IMR-90 (cell line): ENCODE measurements around the gene UBE3B. TPM values are rescaled to one million over a fixed set of nuclear protein-coding genes. Genes with fewer than 3 reads are reported as not detected.

Experiments used
- ATAC-seq: fragments of 200-7000 bp; cut with Tn5 transposase; 2 replicates; pipeline ENCODE4 v1.9.1; 2020; ENCODE audit warnings: low read depth, mild to moderate bottlenecking, moderate library complexity
- BruUV-seq: library from RNA; stranded (reverse); fragments of 400-500 nt; replicated peaks from 2 replicates; lab custom pipeline; 2021; lab: Mats Ljungman, UMichigan
- CTCF ChIA-PET: fragments of 300-600 bp; formaldehyde crosslinking; extraction: SDS; loops from one replicate; lab custom pipeline; 2021; ENCODE audit warnings: antibody characterized with exemption; lab: Yijun Ruan, JAX
- POLR2A ChIA-PET: fragments of 300-600 bp; sonication (Branson Sonifier 250); formaldehyde crosslinking; loops from one replicate; lab custom pipeline; 2022; ENCODE audit warnings: antibody characterized with exemption; ENCODE audit not compliant: unreplicated experiment; lab: Charles Lee
- DNase-seq: peaks from one replicate; pipeline ENCODE4 v3.0.0; 2013
- H2AFZ ChIP-seq: replicated peaks from 2 replicates; pipeline ENCODE3; 2013; ENCODE audit warnings: low read length, mild to moderate bottlenecking; ENCODE audit not compliant: poor library complexity
- H2AK5ac ChIP-seq: 2 replicates; pipeline ENCODE4 v1.6.1; 2013; ENCODE audit warnings: low read depth, low read length, inconsistent platforms
- H2AK9ac ChIP-seq: replicated peaks from 2 replicates; pipeline ENCODE3; 2013; ENCODE audit warnings: mild to moderate bottlenecking, low read depth, low read length, moderate library complexity; ENCODE audit not compliant: poor library complexity
- H2BK120ac ChIP-seq: 2 replicates; pipeline ENCODE4 v1.6.1; 2013; ENCODE audit warnings: low read depth, low read length, inconsistent platforms
- H2BK15ac ChIP-seq: 3 replicates; pipeline ENCODE4 v1.6.1; 2013; ENCODE audit warnings: low read depth, low read length, inconsistent platforms
- H2BK20ac ChIP-seq: 2 replicates; pipeline ENCODE4 v1.6.1; 2013; ENCODE audit warnings: low read depth, mild to moderate bottlenecking, inconsistent platforms, low read length, moderate library complexity
- H2BK5ac ChIP-seq: 2 replicates; pipeline ENCODE4 v1.6.1; 2013; ENCODE audit warnings: mild to moderate bottlenecking, low read depth, low read length, inconsistent platforms; ENCODE audit not compliant: poor library complexity, severe bottlenecking
- H3K14ac ChIP-seq: replicated peaks from 2 replicates; pipeline ENCODE4 v1.6.1; 2013; ENCODE audit warnings: low read depth, low read length, inconsistent platforms
- H3K18ac ChIP-seq: 2 replicates; pipeline ENCODE4 v1.6.1; 2013; ENCODE audit warnings: low read depth, low read length, control low read depth
- H3K23ac ChIP-seq: 2 replicates; pipeline ENCODE4 v1.6.1; 2013; ENCODE audit warnings: low read depth, low read length, inconsistent platforms
- H3K27ac ChIP-seq: 2 replicates; pipeline ENCODE4 v1.5.1; 2013; ENCODE audit warnings: mild to moderate bottlenecking, control low read depth, low read length; ENCODE audit not compliant: insufficient read depth
- H3K27me3 ChIP-seq: 2 replicates; pipeline ENCODE4 v1.6.1; 2013; ENCODE audit warnings: low read length; ENCODE audit not compliant: control insufficient read depth, insufficient read depth
- H3K36me3 ChIP-seq: 2 replicates; pipeline ENCODE4 v1.6.1; 2013; ENCODE audit warnings: low read length, mixed read lengths; ENCODE audit not compliant: control insufficient read depth, insufficient read depth
- H3K4ac ChIP-seq: 2 replicates; pipeline ENCODE4 v1.6.1; 2013; ENCODE audit warnings: low read depth, low read length, inconsistent platforms
- H3K4me1 ChIP-seq: 2 replicates; pipeline ENCODE4 v1.6.1; 2013; ENCODE audit warnings: low read length, mixed read lengths; ENCODE audit not compliant: control insufficient read depth, insufficient read depth
- H3K4me2 ChIP-seq: 2 replicates; pipeline ENCODE4 v1.6.1; 2013; ENCODE audit warnings: low read depth, mild to moderate bottlenecking, control low read depth, low read length, moderate library complexity
- H3K4me3 ChIP-seq: 2 replicates; pipeline ENCODE4 v1.5.1; 2013; ENCODE audit warnings: low read depth, mild to moderate bottlenecking, control low read depth, low read length, moderate library complexity; ENCODE audit not compliant: insufficient read depth
- H3K56ac ChIP-seq: 2 replicates; pipeline ENCODE4 v1.6.1; 2013; ENCODE audit warnings: low read length, inconsistent platforms; ENCODE audit not compliant: insufficient read depth; ENCODE audit errors: extremely low read depth
- H3K79me1 ChIP-seq, 2 experiments: 2 replicates each; pipeline ENCODE4 v1.6.1; 2013; ENCODE audit warnings: low read length in 2 of 2, inconsistent platforms in 1 of 2, low read depth in 1 of 2
- H3K9ac ChIP-seq: 2 replicates; pipeline ENCODE4 v1.6.1; 2013; ENCODE audit warnings: low read depth, low read length, control low read depth
- H3K9me1 ChIP-seq: 2 replicates; pipeline ENCODE4 v1.6.1; 2013; ENCODE audit warnings: low read length, inconsistent platforms; ENCODE audit not compliant: insufficient read depth
- H3K9me3 ChIP-seq: 2 replicates; pipeline ENCODE4 v1.6.1; 2013; ENCODE audit warnings: low read length; ENCODE audit not compliant: control insufficient read depth, insufficient read depth
- H4K20me1 ChIP-seq: 2 replicates; pipeline ENCODE4 v1.6.1; 2013; ENCODE audit warnings: low read length, inconsistent platforms; ENCODE audit not compliant: insufficient read depth
- H4K5ac ChIP-seq: 2 replicates; pipeline ENCODE4 v1.6.1; 2013; ENCODE audit warnings: mild to moderate bottlenecking, low read depth, low read length, control low read depth
- H4K8ac ChIP-seq, 2 experiments: 2 replicates each; pipeline ENCODE4 v1.6.1; 2013; ENCODE audit warnings: low read depth in 2 of 2, low read length in 2 of 2, control low read depth in 1 of 2, inconsistent platforms in 1 of 2
- H4K91ac ChIP-seq: 2 replicates; pipeline ENCODE4 v1.6.1; 2013; ENCODE audit warnings: low read depth, low read length, inconsistent platforms; ENCODE audit not compliant: insufficient read depth
- BHLHE40 ChIP-seq: fragments of 150-350 bp; IDR thresholded peaks from 2 replicates; pipeline ENCODE4 v1.6.1; 2016; ENCODE audit warnings: mild to moderate bottlenecking, low read depth, low read length
- CEBPB ChIP-seq: IDR thresholded peaks from 2 replicates; pipeline ENCODE4 v1.6.1; 2012; ENCODE audit warnings: low read depth, low read length, improper control_type of control experiment
- CHD1 ChIP-seq: IDR thresholded peaks from 2 replicates; pipeline ENCODE4 v1.6.1; 2012; ENCODE audit warnings: low read depth, low read length, improper control_type of control experiment
- ELK1 ChIP-seq: fragments of 150-350 bp; IDR thresholded peaks from 2 replicates; pipeline ENCODE4 v1.6.1; 2016; ENCODE audit warnings: low read depth, mild to moderate bottlenecking, low read length, moderate library complexity, borderline replicate concordance
- FOS ChIP-seq: fragments of 150-350 bp; IDR thresholded peaks from 2 replicates; pipeline ENCODE4 v1.6.1; 2016; ENCODE audit warnings: low read depth, low read length
- MAFK ChIP-seq: IDR thresholded peaks from 2 replicates; pipeline ENCODE4 v1.6.1; 2012; ENCODE audit warnings: low read depth, low read length, improper control_type of control experiment
- MXI1 ChIP-seq: IDR thresholded peaks from 2 replicates; pipeline ENCODE4 v1.6.1; 2012; ENCODE audit warnings: low read depth, mild to moderate bottlenecking, low read length, moderate library complexity, borderline replicate concordance
- NFE2L2 ChIP-seq: fragments of 150-350 bp; IDR thresholded peaks from 2 replicates; pipeline ENCODE4 v1.6.1; 2016; ENCODE audit warnings: low read depth, mild to moderate bottlenecking, low read length
- POLR2A ChIP-seq: IDR thresholded peaks from 2 replicates; pipeline ENCODE4 v1.6.1; 2012; ENCODE audit warnings: mild to moderate bottlenecking, low read depth, low read length
- RCOR1 ChIP-seq: IDR thresholded peaks from 2 replicates; pipeline ENCODE4 v1.6.1; 2012; ENCODE audit warnings: mild to moderate bottlenecking, low read length, improper control_type of control experiment; ENCODE audit not compliant: insufficient replicate concordance
- WGBS, 2 experiments: methylation state at CpG; one replicate each; pipeline versions ENCODE4 v1.1.5 to v1.1.7; 2013; ENCODE audit warnings: missing lambda C conversion rate in 2 of 2; ENCODE audit not compliant: insufficient read length in 1 of 2; ENCODE audit errors: extremely low coverage in 2 of 2; 5-methylcytosine and 5-hydroxymethylcytosine counted together
- dilution Hi-C: fragments of 300-500 bp; cut with HindIII; formaldehyde crosslinking; loops from one replicate; pipeline ENCODE4 v1.14.3; 2018; ENCODE audit warnings: low sequenced_read_pairs; ENCODE audit not compliant: unreplicated experiment
- in situ Hi-C: fragments of 300-500 bp; cut with MboI; formaldehyde crosslinking; loops from 3 replicates; pipeline ENCODE4 v1.14.3; 2019; ENCODE audit warnings: low sequenced_read_pairs, inconsistent platforms, mixed read lengths
- intact Hi-C: fragments of 100-400 bp; cut with micrococcal nuclease; formaldehyde crosslinking; loops from 2 replicates; pipeline ENCODE4 v1.10.0; 2022
- polyA plus RNA-seq, 3 experiments: library from polyadenylated mRNA; depleted of rRNA; stranded (reverse); fragments of >200 nt; gene quantifications; 2 replicates each; pipeline ENCODE4 v1.2.3, GENCODE V29; 2012; ENCODE audit warnings: low replicate concordance in 1 of 3
- total RNA-seq: library from RNA; depleted of rRNA; stranded (reverse); fragments of >200 nt; gene quantifications from 2 replicates; pipeline ENCODE4 v1.2.3, GENCODE V29; 2012

Gene UBE3B
- total and polyA plus RNA-seq, 2 of the 4 experiments (the other 2 are of a cell fraction) = 18.8 to 24.9 TPM

- WGBS, 2 experiments = 44% methylated on average over 2 of the region's 8 CpGs; no CpG with 5 or more reads in 1 of the 2 experiments
- in situ Hi-C loops = no loop called here
- Histone ChIP-seq H3K79me1 (peaks cover 3 to 4% of the 10 kb centered on the region in 2 experiments; a peak in 1 of 4 replicates), H3K27me3 (no peaks in the 10 kb centered on the region), H2BK15ac (no peak overlapping the region), H4K20me1 (no peaks in the 10 kb centered on the region), H4K8ac (no peak overlapping the region), H3K9me3 (no peaks in the 10 kb centered on the region), H3K23ac (no peak overlapping the region), H3K4me3 (no peak overlapping the region), H2BK120ac (no peak overlapping the region), H3K27ac (no peak overlapping the region), H3K4ac (no peak overlapping the region), H3K4me2 (no peak overlapping the region), H4K91ac (no peak overlapping the region), H2AK9ac (no peak overlapping the region), H2BK5ac (no peak overlapping the region), H3K56ac (no peak overlapping the region), H2AK5ac (no peak overlapping the region), H3K9me1 (0 out of 2 replicates have a peak, but pooled peaks cover 6% of the 10 kb centered on the region), H3K9ac (no peak overlapping the region), H2AFZ (no peak overlapping the region), H4K5ac (no peak overlapping the region), H3K36me3 (peaks cover 11% of the 10 kb centered on the region), H3K4me1 (peaks cover 2% of the 10 kb centered on the region; the same call in 1 of the 2 replicates), H3K18ac (no peak overlapping the region), H3K14ac (no peak overlapping the region), H2BK20ac (no peak overlapping the region)
- TF ChIP-seq CHD1 (no peak), CEBPB (no peak), MXI1 (no peak), RCOR1 (no peak), ELK1 (no peak), FOS (no peak), POLR2A (no peak), MAFK (no peak), BHLHE40 (no peak), NFE2L2 (no peak)
- no TSS peak for BruUV-seq
- dilution Hi-C loops = no loop called here
- ATAC-seq = no peak
- CTCF ChIA-PET = no interaction called here
- POLR2A ChIA-PET = no interaction called here
- DNase-seq = no peak
- intact Hi-C loops = no loop called here
Measured at GRCh38 chr12:109578330-109578927, 101.0 kb downstream of the UBE3B start.
